Stimulated activated memory B cell treated with anti-CD40 and anti-IgM and Interleukin-4, amounts not matched to agents 10 μg/mL and 1 μg/mL and 100 μg/mL, for 72 hours (primary cell): Measurements from ENCODE around the gene IL20RB.
"Not testable (repeated sequence)": the region's sequence is repeated elsewhere in the genome, so short reads cannot be mapped to it uniquely, and the experiment has no call there.

Source experiments
- ATAC-seq: fragments of 150-1000 bp; cut with Tn5 transposase; 2 replicates; pipeline ENCODE4 v1.10.0; 2021
- H3K27ac Mint-ChIP-seq: one replicate; pipeline ENCODE4 v1.8.0; 2022; ENCODE audit warnings: mild to moderate bottlenecking, mixed read lengths
- H3K27me3 Mint-ChIP-seq: one replicate; pipeline ENCODE4 v1.8.0; 2022; ENCODE audit warnings: mixed read lengths
- H3K36me3 Mint-ChIP-seq: one replicate; pipeline ENCODE4 v1.8.0; 2022; ENCODE audit warnings: mixed read lengths
- H3K4me1 Mint-ChIP-seq: one replicate; pipeline ENCODE4 v1.8.0; 2022; ENCODE audit warnings: mixed read lengths
- H3K4me3 Mint-ChIP-seq: one replicate; pipeline ENCODE4 v1.8.0; 2022; ENCODE audit warnings: mild to moderate bottlenecking, moderate library complexity, mixed read lengths
- H3K9me3 Mint-ChIP-seq: one replicate; pipeline ENCODE4 v1.8.0; 2022; ENCODE audit warnings: mixed read lengths

The IL20RB gene

DNA sequence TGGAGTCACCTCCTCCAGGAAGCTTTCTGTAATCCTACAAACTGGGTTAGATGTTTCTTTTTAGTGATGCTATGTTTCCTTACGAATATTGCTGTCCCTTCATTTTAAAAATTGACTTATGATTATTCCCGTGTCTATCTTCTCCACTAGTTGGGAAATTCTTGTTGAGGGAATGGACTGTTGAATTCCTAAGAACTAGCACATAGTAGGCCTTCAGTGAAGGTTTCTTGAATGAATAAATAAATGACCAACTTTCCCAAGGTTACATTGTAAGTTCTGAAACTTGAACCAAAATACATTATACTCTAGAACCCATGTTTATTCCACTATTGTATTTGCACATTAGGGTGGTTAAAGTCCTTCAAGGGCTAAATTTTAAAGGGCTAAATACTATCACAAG, 812 bp upstream of the IL20RB start:
- H3K27me3 Mint-ChIP-seq: no peaks in the 10 kb centered on the region
- peaks cover 8% of the 10 kb centered on the region for H3K36me3 Mint-ChIP-seq
- H3K9me3 Mint-ChIP-seq: no peaks in the 10 kb centered on the region
- no peak for ATAC-seq
- H3K27ac Mint-ChIP-seq: no peak overlapping the region
- peaks cover 16% of the 10 kb centered on the region for H3K4me1 Mint-ChIP-seq
- H3K4me3 Mint-ChIP-seq: no peak overlapping the region

DNA sequence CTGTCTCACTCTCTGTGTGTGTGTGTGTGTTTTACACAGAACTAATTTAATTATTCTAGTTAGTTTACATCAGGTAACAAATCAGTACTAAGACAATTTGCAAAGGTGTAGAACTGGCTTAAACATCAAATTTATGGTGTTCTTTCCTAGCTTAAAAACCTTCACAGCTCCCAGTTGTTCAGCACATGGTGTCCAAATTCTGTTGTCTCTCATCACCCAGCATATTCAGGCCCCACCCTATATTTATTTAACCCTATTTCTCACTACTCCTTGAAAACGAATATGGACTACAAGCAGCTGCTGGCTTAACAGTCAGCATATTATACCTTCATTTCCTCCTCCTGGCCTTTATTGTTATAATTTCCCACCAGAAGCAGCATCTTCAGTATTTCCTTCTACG, 1.2 kb downstream of the IL20RB start:
- Mint-ChIP-seq H3K9me3 (no peaks in the 10 kb centered on the region), H3K4me1 (peaks cover 10% of the 10 kb centered on the region), H3K4me3 (no peak overlapping the region), H3K27me3 (no peaks in the 10 kb centered on the region), H3K36me3 (peaks cover 8% of the 10 kb centered on the region), H3K27ac (no peak overlapping the region)
- no peak for ATAC-seq

DNA sequence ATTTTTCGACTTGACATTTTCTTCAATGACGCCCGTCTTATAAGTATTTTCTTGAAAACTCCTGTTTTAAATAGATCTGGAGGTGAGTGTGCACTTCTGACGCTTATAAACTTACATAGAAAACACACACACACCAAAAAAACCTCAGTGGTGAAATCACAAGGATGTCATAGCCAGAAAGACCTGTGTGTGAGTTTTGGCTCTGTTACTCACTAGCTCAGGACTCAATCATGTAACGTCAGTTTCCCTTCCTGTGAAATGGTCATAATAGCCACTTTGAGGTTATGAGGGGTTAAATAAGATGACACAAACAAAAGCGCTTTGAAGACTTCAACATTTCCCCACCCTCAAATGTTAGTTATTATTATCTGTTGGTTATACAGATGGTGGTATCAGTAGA, 1.8 kb downstream of the IL20RB start:
- Mint-ChIP-seq H3K27ac (no peak overlapping the region), H3K36me3 (peaks cover 8% of the 10 kb centered on the region), H3K4me3 (no peak overlapping the region), H3K27me3 (no peaks in the 10 kb centered on the region), H3K9me3 (no peaks in the 10 kb centered on the region), H3K4me1 (peaks cover 10% of the 10 kb centered on the region)
- ATAC-seq: no peak

DNA sequence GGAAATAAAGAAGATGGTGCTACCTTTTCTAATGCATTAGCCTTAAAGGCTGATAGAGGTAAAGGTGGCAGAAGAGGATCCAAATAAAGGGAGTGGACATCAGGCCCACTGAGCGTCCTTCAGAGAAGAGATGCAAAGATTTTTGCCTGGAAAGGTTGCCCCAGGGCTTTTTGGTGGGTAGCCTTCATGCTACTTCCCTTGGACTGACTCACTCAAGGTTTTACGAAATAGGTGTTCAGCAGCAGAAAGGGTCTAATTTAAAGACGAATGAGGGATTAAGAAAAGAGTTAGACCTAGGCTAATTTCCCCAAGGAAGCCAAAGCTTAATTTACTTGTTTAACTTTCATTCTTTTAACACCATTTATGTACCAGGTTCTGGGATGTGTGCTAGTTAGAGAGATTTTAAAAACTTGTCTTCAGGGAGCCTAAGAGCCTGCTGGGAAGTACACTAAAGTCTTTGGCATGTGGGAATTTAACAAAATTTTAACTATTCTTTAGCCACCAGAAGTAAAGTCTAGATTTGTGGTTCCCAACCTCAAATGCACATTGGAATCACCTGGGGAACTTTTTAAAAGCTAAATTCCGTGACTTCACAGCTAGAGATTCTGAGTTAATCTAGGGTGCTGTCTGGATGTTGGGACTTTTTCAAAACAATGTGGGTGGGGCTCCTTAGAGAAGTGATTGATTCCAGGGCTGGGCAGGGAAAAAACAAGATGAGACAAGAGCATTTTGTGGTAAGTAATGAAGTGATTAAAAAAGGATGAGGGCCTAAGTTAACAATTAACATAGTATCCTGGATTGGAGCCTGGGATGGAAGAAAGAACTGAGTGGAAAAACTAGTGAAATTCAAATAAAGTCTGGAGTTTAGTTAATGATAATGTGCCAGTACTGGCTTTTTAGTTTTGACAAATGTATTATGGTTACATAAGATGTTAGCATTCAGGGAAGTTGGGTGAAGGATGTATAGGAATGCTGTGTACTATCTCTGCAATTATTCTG, 3.4 kb downstream of the IL20RB start:
- no peak for ATAC-seq
- Mint-ChIP-seq H3K36me3 (peaks cover 8% of the 10 kb centered on the region), H3K4me1 (no peaks in the 10 kb centered on the region)

DNA sequence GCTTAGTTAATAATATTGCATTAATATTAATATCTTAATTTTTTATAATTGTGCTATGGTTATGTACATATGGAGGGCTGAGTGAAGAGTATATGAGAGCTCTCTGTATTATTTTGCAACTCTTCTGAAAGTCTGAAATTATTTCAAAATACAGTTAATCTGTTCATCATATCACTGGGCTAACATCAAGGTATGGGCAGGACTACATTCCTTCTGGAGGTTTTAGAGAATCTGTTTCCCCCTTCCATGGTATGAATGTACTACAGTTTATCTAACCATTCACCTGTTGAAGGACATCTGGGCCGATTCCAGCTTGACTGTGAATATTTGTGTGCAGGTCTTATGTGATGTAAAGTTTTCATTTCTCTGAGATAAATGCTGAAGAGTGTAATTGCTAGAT, 5.1 kb downstream of the IL20RB start:
- no peak for ATAC-seq
- no peaks in the 10 kb centered on the region for H3K4me1 Mint-ChIP-seq
- H3K9me3 Mint-ChIP-seq: no peaks in the 10 kb centered on the region
- no peaks in the 10 kb centered on the region for H3K27me3 Mint-ChIP-seq
- H3K27ac Mint-ChIP-seq: no peak overlapping the region
- peaks cover 8% of the 10 kb centered on the region for H3K36me3 Mint-ChIP-seq
- no peak overlapping the region for H3K4me3 Mint-ChIP-seq

More for the DNA sequence above, 3.4 kb downstream of the IL20RB start:
- no peaks in the 10 kb centered on the region for H3K9me3 Mint-ChIP-seq
- no peak overlapping the region for H3K27ac Mint-ChIP-seq
- H3K27me3 Mint-ChIP-seq: no peaks in the 10 kb centered on the region
- no peak overlapping the region for H3K4me3 Mint-ChIP-seq

DNA sequence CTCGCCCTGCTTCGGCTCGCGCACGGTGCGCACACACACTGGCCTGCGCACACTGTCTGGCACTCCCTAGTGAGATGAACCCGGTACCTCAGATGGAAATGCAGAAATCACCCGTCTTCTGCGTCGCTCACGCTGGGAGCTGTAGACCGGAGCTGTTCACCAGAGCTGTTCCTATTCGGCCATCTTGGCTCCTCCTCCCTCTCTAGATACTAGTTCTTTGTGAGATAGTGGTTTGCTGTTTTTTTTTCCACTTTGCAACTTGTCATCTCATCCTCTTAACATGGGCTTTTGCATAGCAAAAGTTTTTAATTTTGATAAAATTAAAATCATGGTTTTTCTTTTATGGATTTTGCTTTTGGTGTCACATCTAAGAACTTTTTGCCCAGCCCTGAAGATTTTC, 11.8 kb downstream of the IL20RB start:
- ATAC-seq, H3K4me1 Mint-ChIP-seq, H3K4me3 Mint-ChIP-seq, H3K27me3 Mint-ChIP-seq, H3K27ac Mint-ChIP-seq: not testable (repeated sequence)
- peaks cover 15% of the 10 kb centered on the region for H3K36me3 Mint-ChIP-seq
- H3K9me3 Mint-ChIP-seq: peaks cover 18% of the 10 kb centered on the region

DNA sequence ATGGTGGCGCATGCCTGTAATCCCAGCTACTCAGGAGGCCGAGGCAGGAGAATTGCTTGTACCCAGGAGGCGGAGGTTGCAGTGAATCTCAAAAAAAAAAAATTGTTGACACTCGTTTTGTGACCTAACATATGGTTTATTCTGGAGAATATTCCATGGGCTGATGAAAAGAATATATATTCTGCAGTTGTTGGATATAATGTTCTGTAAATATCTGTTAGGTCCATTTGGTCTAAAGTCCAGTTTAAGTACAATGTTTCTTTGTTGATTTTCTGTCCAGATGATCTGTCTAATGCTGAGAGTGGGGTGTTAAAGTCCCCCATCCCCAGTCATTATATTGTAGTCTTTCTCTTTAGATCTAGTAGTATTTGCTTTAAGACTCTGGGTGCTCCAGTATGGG, 15.6 kb downstream of the IL20RB start:
- no peaks in the 10 kb centered on the region for H3K4me1 Mint-ChIP-seq
- H3K4me3 Mint-ChIP-seq: no peak overlapping the region

DNA sequence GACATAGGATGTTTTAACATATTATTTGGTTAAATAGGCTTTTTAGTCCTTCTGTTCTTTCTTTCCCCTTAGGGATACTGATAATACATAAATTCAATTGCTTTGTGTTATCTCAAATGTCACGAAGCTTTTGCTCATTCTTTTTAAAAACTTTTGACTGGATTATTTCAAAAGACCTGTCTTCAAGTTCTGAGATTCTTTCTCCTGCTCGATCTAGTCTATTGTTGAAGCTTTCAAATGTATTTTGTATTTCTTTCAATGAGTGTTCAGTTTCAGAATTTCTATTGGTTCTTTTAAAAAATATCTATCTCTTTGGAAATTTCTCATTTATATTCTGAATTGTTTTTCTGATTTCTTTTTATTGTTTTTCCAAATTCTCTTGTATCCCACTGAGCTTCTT, 16.9 kb downstream of the IL20RB start:
- Mint-ChIP-seq H3K4me1 (no peaks in the 10 kb centered on the region), H3K27me3 (no peaks in the 10 kb centered on the region), H3K9me3 (peaks cover 25% of the 10 kb centered on the region), H3K36me3 (peaks cover 28% of the 10 kb centered on the region), H3K4me3 (no peak overlapping the region), H3K27ac (no peak overlapping the region)
- no peak for ATAC-seq

More for the DNA sequence above, 15.6 kb downstream of the IL20RB start:
- H3K27ac Mint-ChIP-seq: no peak overlapping the region
- H3K9me3 Mint-ChIP-seq: peaks cover 25% of the 10 kb centered on the region
- H3K36me3 Mint-ChIP-seq: peaks cover 28% of the 10 kb centered on the region
- no peak for ATAC-seq
- no peaks in the 10 kb centered on the region for H3K27me3 Mint-ChIP-seq

DNA sequence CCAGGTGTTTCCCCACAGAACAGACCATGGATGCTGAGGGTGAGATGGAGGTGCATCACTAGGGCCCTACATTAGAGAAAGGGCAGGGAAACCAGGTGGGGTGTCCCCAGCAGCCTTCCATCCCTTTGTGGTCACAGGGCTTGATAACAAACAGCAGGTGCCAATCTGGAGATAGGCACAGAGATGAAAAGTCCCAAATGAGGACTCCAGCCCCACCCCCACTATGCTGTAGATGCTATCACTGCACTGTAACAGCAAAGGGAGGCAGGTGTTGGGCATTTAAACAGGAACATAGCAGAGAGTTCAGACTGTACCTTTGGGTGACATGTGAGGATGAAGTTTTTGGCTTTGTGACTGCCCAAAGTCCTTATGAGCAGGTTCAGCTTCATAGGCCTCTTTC, 21.4 kb downstream of the IL20RB start:
- H3K4me3 Mint-ChIP-seq: no peak overlapping the region
- H3K27me3 Mint-ChIP-seq: no peaks in the 10 kb centered on the region
- peaks cover 26% of the 10 kb centered on the region for H3K36me3 Mint-ChIP-seq
- no peak for ATAC-seq
- peaks cover 10% of the 10 kb centered on the region for H3K9me3 Mint-ChIP-seq
- no peaks in the 10 kb centered on the region for H3K4me1 Mint-ChIP-seq
- H3K27ac Mint-ChIP-seq: no peak overlapping the region

DNA sequence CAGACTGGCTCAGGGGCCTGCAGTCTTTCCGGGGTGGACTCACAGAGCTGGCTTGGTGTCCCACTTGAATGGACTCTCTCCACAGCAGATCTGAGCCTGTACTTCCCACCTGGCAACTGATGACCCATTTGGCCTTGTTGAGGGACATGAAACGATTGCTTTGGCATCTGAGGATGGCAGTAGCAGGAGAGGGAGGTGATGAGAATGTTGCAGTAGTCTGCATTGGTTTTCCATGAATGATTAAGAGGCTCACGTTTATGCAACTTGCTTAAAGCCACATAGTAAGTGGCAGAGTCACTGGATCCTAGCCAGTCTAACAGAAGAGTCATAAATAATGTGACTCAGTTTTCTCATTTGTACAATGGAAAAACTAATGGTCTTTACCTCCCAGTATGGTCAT, 21.9 kb downstream of the IL20RB start:
- no peak overlapping the region for H3K27ac Mint-ChIP-seq
- no peaks in the 10 kb centered on the region for H3K27me3 Mint-ChIP-seq
- no peaks in the 10 kb centered on the region for H3K4me1 Mint-ChIP-seq
- no peak for ATAC-seq
- H3K36me3 Mint-ChIP-seq: peaks cover 21% of the 10 kb centered on the region
- peaks cover 7% of the 10 kb centered on the region for H3K9me3 Mint-ChIP-seq
- no peak overlapping the region for H3K4me3 Mint-ChIP-seq

GRCh38 chr3:136982033-136982432, 24.2 kb downstream of the IL20RB start:
- no peaks in the 10 kb centered on the region for H3K4me1 Mint-ChIP-seq
- no peak overlapping the region for H3K27ac Mint-ChIP-seq
- H3K9me3 Mint-ChIP-seq: no peaks in the 10 kb centered on the region
- H3K4me3 Mint-ChIP-seq: no peak overlapping the region
- H3K36me3 Mint-ChIP-seq: peaks cover 9% of the 10 kb centered on the region
- H3K27me3 Mint-ChIP-seq: no peaks in the 10 kb centered on the region
- no peak for ATAC-seq

- Mint-ChIP-seq H3K4me3 (no peak overlapping the region), H3K27me3 (no peaks in the 10 kb centered on the region), H3K27ac (no peak overlapping the region), H3K4me1 (no peaks in the 10 kb centered on the region), H3K36me3 (peaks cover 9% of the 10 kb centered on the region), H3K9me3 (no peaks in the 10 kb centered on the region)
- ATAC-seq: no peak
Observed at GRCh38 chr3:136982520-136983138, 24.8 kb downstream of the IL20RB start.

GRCh38 chr3:136984837-136985236, 27.1 kb downstream of the IL20RB start:
- Mint-ChIP-seq H3K36me3 (peaks cover 9% of the 10 kb centered on the region), H3K27ac (no peak overlapping the region), H3K9me3 (no peaks in the 10 kb centered on the region), H3K4me3 (no peak overlapping the region), H3K27me3 (no peaks in the 10 kb centered on the region), H3K4me1 (no peaks in the 10 kb centered on the region)
- ATAC-seq: no peak

DNA sequence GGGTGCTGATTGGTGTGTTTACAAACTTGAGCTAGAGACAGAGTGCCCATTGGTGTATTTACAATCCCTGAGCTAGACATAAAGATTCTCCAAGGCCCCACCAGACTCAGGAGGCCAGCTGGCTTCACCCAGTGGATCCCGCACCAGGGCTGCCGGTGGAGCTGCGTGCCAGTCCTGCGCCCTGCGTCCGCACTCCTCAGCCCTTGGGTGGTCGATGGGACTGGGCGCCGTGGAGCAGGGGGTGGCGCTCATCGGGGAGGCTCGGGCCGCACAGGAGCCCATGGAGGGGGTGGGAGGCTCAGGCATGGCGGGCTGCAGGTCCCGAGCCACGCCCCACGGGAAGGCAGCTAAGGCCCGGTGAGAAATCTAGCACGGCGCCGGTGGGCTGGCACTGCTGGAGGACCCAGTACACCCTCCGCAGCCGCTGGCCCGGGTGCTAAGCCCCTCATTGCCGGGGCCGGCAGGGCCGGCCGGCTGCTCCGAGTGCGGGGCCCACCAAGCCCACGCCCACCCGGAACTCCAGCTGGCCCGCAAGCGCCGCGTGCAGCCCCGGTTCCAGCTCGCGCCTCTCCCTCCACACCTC, 29.7 kb downstream of the IL20RB start:
- not testable (repeated sequence) for ATAC-seq, H3K27ac Mint-ChIP-seq, H3K27me3 Mint-ChIP-seq, H3K36me3 Mint-ChIP-seq, H3K4me1 Mint-ChIP-seq, H3K4me3 Mint-ChIP-seq, H3K9me3 Mint-ChIP-seq

DNA sequence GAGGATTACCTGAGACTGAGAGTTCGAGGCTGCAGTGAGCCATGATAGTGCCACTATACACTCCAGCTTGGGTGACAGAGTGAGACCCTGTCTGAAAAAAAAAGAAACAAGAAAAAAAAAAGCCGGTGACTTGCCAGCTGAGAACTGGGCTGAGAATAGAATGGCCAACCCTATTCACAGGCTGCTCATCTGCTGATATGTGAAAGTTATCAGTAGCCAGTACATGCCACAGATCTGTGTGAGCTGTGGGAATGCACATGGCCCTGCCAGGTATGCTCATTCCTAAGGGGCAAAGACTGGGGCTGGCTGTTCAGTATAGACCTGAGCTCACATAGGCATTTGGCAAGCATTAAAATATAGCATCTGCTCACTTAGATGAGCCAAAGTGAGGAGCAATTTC, 30.9 kb downstream of the IL20RB start:
- H3K27me3 Mint-ChIP-seq: no peaks in the 10 kb centered on the region
- H3K9me3 Mint-ChIP-seq: no peaks in the 10 kb centered on the region
- no peak overlapping the region for H3K4me3 Mint-ChIP-seq
- no peaks in the 10 kb centered on the region for H3K4me1 Mint-ChIP-seq
- no peaks in the 10 kb centered on the region for H3K36me3 Mint-ChIP-seq
- no peak for ATAC-seq
- no peak overlapping the region for H3K27ac Mint-ChIP-seq
